GM18498 (cell line): ENCODE data around the gene IAH1.
A peak's percentile ranks its signal among the peaks of the same experiment; 100 is the strongest.
"Not testable (repeated sequence)": the region's sequence is repeated elsewhere in the genome, so short reads cannot be mapped to it uniquely, and the experiment has no call there.

Experiments used
- ATAC-seq: cut with Tn5 transposase; IDR thresholded peaks from one replicate; pipeline ENCODE4 v1.9.1; 2021; ENCODE audit warnings: mild to moderate bottlenecking, moderate library complexity; ENCODE audit not compliant: unreplicated experiment

Gene IAH1

DNA sequence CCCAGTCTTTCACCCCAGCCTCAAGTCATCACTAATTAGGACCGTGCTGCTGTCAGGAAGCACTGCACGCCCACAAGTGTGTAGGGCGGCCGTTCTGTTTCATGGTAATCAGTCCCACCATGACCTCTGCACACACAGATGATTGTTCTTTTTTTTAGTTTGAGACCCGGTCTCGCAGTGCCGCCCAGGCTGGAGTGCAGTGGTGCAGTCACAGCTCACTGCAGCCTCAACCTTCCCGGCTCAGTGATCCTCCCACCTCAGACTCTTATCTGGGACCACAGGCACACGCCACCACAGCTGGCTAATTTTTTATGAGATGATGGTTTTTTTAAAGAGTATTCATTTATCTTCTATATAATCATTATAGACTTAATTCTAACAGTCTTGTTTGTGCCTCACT lies 1.8 kb upstream of the IAH1 start:
- no peak for ATAC-seq

DNA sequence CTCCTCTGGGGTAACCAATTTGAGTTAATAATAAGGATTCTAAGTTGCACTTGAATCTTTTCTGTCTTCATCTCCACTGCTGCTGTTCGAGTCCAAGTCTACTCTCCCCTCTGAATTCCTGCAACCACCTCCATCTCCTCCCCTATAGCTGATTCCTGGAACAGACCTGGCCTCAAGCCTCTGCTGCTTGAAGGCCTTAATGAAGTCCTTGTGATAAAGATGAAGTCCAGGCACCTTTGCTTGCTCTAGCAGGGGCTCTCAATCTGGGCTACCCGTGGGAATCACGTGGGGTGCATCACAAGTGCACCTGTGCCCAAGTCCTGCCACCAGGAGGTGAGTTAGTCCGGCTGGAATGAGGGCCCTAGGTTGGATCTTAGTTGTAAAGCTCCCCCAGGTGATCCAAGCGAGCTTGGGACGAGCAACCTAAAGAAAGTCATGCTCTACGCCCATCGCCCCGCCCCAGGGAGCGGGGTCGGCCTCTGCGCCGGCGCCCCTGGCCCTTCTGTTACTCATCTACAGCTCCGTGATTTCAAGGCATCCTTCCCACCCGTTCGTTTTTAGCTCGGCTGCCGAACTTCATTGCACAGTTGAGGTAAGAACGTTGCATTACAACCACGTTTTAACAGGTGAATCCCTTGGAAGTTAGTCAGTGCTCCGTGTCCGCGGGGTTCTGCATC lies 905 bp upstream of the IAH1 start:
- ATAC-seq: no peak

- peak; percentile 12 for ATAC-seq
Measured at GRCh38 chr2:9473985-9474360, 378 bp upstream of the IAH1 start.

GRCh38 chr2:9477914-9478313 lies 3.6 kb downstream of the IAH1 start:
- no peak for ATAC-seq

- no peak for ATAC-seq
Measured at GRCh38 chr2:9478526-9478925, 4.2 kb downstream of the IAH1 start.

- ATAC-seq: no peak
Measured at GRCh38 chr2:9480157-9480556, 5.8 kb downstream of the IAH1 start.

DNA sequence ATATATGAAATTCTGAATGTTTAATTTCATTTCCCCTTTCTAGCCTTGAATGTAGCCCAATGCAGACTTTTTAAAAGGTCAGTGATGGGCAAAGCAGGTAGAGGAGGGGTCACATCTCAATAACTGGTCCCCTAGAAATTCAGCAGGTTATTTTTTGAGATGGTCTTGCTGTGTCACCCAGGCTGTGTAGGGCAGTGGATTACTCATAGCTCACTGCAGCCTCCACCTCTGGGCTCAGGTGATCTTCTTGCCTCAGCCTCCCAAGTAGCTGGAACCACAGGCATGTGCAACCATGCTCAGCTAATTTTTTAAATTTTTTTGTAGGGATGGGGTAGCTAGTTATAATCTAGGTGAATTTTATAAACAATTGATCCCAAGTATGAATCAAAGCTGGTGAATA lies 8.8 kb downstream of the IAH1 start:
- no peak for ATAC-seq

DNA sequence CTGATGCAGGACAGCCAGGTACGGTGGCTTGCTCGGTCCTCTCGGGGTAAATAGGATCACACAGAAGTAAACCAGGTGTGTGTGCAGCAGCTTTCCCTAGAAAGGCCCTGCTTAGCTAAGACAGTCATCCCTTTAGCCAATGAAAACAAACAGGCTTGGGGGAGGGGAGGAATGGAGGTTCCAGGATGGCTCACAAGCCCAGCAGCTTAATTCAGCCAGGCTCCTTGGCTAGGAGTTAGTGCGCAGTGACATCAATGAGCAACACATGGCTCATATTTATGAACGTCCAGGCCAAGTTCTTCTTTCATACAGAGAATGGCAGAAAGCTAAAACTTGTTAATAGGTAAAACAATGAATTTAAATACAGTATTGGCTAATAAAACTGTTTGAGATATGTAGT lies 10.2 kb downstream of the IAH1 start:
- no peak for ATAC-seq

DNA sequence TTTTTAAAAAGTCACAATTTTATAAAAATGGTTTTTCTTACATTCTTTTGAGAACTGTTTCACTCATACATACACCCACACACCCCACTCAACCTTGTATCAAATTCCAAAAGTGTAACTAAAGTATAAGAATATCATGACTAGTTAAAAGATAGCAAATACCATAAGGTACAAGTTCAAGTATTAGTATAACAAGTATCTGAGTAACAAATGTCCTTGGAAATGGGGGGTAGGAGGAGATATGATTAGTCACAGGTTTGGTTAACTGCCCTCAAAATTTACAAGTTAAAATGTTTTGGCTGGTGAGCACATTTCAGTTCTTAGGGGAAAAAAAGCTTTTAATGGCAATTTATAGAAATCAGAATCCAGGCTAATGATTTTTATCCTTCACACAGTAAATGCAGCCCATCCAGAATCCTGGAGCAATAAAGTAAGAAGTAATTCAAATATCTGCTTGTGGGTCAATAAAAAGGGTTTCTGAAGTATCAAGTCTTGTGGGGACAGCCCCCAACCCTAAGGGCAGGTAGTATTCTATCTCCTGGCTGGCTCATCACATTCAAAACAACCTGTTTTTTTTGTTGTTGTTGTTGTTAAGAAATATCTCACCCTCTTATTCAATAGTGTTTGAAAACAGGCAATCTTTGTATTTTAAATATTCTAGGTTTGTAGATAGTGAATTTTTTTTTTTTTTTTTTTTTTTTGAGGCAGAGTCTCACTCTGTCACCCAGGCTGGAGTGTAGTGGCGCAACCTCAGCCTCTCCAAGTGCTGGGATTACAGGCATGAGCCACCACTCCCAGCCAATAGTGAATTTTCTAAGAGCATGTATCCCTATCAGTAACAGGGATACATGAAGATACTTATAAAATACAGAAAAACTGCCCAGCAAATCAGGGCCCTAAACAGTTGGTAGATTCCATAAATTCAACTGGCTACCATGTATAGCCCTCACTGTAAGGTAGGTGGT lies 14.5 kb downstream of the IAH1 start:
- ATAC-seq: no peak

- no peak for ATAC-seq
Measured at GRCh38 chr2:9490789-9491188, 16.4 kb downstream of the IAH1 start.

- ATAC-seq: no peak
Measured at GRCh38 chr2:9492927-9493326, 18.6 kb downstream of the IAH1 start.

GRCh38 chr2:9493478-9493877 lies 19.1 kb downstream of the IAH1 start:
- no peak for ATAC-seq

DNA sequence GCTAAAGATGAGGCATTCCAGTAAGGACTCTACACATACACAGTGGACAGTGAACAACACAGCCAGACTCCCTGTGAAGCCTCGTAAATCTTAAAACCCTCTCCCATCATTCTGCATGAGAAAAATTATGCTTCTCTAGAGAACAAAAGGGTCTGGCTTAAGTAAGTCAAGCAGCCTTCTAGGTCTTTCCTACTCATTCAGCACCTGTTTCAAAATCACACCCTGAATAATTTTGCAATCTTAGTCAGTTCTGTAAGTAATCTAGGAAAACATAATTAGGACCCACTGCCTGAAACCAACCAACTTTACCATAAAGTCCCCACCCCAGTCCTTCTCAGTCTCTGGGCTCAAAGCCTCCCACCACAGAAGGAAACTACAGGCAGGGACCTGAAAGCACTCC lies 19.7 kb downstream of the IAH1 start:
- no peak for ATAC-seq

DNA sequence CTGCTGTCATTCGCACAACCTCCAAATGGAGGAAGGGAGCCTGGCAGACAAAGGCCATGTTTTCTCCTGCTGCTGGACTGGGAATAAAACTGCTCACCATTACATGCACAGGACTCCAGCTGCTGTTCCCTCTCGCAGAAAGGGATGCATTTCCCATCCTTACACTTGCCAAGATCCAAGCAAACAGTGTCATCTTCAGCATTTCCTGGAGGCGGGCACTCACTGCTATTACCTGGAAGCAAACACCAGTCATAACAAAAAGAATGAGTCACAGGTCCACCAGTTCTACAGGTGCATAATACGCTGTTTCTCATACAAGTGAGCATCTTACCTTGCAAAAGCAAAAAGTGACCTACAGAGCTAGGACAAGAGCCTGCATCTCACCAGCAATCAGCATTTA lies 22.7 kb downstream of the IAH1 start:
- no peak for ATAC-seq

- no peak for ATAC-seq
Measured at GRCh38 chr2:9498210-9498609, 23.9 kb downstream of the IAH1 start.

GRCh38 chr2:9508931-9509330 lies 34.6 kb downstream of the IAH1 start:
- no peak for ATAC-seq

DNA sequence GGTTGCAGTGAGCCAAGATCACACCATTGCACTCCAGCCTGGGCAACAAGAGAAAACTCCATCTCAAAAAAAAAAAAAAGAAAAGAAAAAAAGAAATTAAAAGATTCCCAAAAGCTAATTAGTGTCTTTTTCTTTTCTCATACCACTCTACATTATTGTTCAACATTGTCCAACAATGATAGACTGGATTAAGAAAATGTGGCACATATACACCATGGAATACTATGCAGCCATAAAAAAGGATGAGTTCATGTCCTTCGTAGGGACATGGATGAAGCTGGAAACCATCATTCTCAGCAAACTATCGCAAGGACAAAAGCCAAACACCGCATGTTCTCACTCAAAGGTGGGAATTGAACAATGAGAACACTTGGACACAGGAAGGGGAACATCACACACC lies 39.6 kb downstream of the IAH1 start:
- ATAC-seq: not testable (repeated sequence)

- no peak for ATAC-seq
Measured at GRCh38 chr2:9517118-9517782, 42.9 kb downstream of the IAH1 start.

DNA sequence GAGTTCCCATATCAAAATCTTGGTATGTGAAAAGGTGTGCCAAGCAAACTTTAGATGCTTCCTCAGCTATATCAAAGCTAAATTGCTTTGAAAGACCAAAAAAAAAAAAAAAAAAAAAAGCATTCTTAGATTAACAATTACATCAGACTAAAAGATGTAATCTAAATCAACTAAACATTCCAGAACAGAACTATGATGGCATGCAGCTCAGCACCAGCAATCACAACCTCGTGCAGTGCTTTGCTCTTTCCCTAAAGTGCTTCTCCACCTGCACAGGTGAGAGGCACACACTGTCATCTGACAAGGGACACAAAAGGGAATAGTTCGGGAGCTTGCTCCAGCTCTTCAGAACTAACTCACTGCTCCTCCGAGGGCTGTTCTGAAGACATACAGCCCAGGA lies 43.8 kb downstream of the IAH1 start:
- no peak for ATAC-seq

GRCh38 chr2:9518780-9519179 lies 44.4 kb downstream of the IAH1 start:
- ATAC-seq: no peak

GRCh38 chr2:9519250-9519649 lies 44.9 kb downstream of the IAH1 start:
- ATAC-seq: no peak

- no peak for ATAC-seq
Measured at GRCh38 chr2:9524291-9524690, 49.9 kb downstream of the IAH1 start.
